Neural crest cell (in vitro differentiated cells): ENCODE data around the gene POU2F1. TPM values are rescaled to one million over a fixed set of nuclear protein-coding genes. Genes with fewer than 3 reads are reported as not detected.
A peak's percentile ranks its signal among the peaks of the same experiment; 100 is the strongest.

ENCODE experiments used
- DNase-seq: peaks from one replicate; pipeline ENCODE4 v3.0.0; 2021; ENCODE audit warnings: low read depth, mixed read lengths, low spot score
- H3K27ac Mint-ChIP-seq: one replicate; pipeline ENCODE4 v1.8.0; 2021; ENCODE audit warnings: mild to moderate bottlenecking, mixed read lengths; ENCODE audit not compliant: unreplicated experiment
- H3K27me3 Mint-ChIP-seq: 2 replicates; pipeline ENCODE4 v1.8.0; 2021; ENCODE audit warnings: low read depth, mild to moderate bottlenecking, mixed read lengths
- H3K36me3 Mint-ChIP-seq: 2 replicates; pipeline ENCODE4 v1.8.0; 2021; ENCODE audit warnings: low read depth, mild to moderate bottlenecking, mixed read lengths
- H3K4me1 Mint-ChIP-seq: 2 replicates; pipeline ENCODE4 v1.8.0; 2021; ENCODE audit warnings: mixed read lengths
- H3K4me3 Mint-ChIP-seq: one replicate; pipeline ENCODE4 v1.8.0; 2021; ENCODE audit warnings: mild to moderate bottlenecking, mixed read lengths
- H3K9me3 Mint-ChIP-seq: 2 replicates; pipeline ENCODE4 v1.8.0; 2021; ENCODE audit warnings: mixed read lengths
- CTCF ChIP-seq: fragments of 200-600 bp; sonication (generic); conservative IDR thresholded peaks from 2 replicates; pipeline ENCODE4 v1.5.0; 2021; ENCODE audit warnings: antibody characterized with exemption, mild to moderate bottlenecking
- total RNA-seq: library from RNA; stranded (reverse); gene quantifications from 2 replicates; pipeline ENCODE4 v1.2.1, GENCODE V29; 2021

POU2F1 gene
- total RNA-seq, 1 donor from 2014 or later, result 40.1 TPM

DNA sequence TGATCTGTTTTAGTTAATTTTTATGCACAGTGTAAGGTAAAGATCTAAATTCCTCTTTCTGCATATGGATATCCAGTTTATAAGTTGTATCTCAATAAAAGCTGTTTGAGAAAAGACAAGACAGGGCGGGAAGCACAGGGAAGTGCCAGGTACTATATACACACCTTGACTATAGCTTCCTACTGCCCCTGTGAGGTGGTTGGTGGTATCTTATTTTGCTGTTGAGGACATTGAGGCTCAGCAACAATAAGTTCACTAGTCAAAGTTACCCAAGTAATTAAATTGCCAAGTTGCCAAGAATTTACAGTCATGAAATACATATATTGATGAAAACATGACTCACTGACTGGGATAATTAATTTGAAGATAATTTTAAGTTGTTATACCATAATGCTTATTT is 188.5 kb downstream of the POU2F1 start:
- Mint-ChIP-seq H3K36me3 (peaks cover 8% of the 10 kb centered on the region), H3K9me3 (no peaks in the 10 kb centered on the region), H3K4me1 (peaks cover 9% of the 10 kb centered on the region), H3K27ac (no peak overlapping the region), H3K4me3 (no peak overlapping the region), H3K27me3 (no peaks in the 10 kb centered on the region)
- TF ChIP-seq CTCF, result peak; percentile 41
- no peak for DNase-seq

GRCh38 chr1:167412072-167412471 is 191.4 kb downstream of the POU2F1 start:
- Mint-ChIP-seq H3K27me3 (no peaks in the 10 kb centered on the region), H3K4me1 (peaks cover 8% of the 10 kb centered on the region), H3K4me3 (no peak overlapping the region), H3K9me3 (no peaks in the 10 kb centered on the region), H3K36me3 (peaks cover 8% of the 10 kb centered on the region), H3K27ac (no peak overlapping the region)
- TF ChIP-seq CTCF, result no peak
- DNase-seq, result no peak

- no peak for DNase-seq
- TF ChIP-seq CTCF, result no peak
- Mint-ChIP-seq H3K27ac (no peak overlapping the region), H3K4me3 (no peak overlapping the region), H3K4me1 (peaks cover 17% of the 10 kb centered on the region), H3K36me3 (peaks cover 8% of the 10 kb centered on the region), H3K27me3 (no peaks in the 10 kb centered on the region), H3K9me3 (no peaks in the 10 kb centered on the region)
Measured at GRCh38 chr1:167412920-167413319, 192.2 kb downstream of the POU2F1 start.

GRCh38 chr1:167413328-167413727 is 192.6 kb downstream of the POU2F1 start:
- H3K4me3 Mint-ChIP-seq, result no peak overlapping the region

DNA sequence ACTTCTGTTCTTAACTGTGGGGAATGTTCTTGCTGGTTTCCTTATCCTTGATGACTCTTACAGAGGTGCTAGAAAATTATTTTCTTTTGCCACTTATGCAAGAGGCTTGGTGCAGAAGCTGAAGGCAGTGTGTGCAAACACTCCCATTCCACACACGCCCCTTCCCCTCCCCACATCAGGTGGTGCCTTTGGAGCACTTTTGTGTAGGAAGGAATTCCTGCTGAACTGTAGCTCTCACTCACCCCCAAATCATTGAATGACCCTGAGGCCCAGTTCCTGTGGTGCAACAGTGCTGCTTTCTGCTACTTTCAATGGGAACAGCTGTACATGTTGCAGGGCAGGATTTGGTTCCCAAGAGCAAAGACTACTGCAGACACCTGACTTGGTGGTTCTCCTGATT is 195.8 kb downstream of the POU2F1 start:
- no peak overlapping the region for H3K27ac Mint-ChIP-seq
- peaks cover 8% of the 10 kb centered on the region for H3K36me3 Mint-ChIP-seq
- no peak for TF ChIP-seq CTCF
- no peaks in the 10 kb centered on the region for H3K27me3 Mint-ChIP-seq
- peaks cover 22% of the 10 kb centered on the region for H3K4me1 Mint-ChIP-seq
- H3K4me3 Mint-ChIP-seq, result no peak overlapping the region
- no peaks in the 10 kb centered on the region for H3K9me3 Mint-ChIP-seq
- no peak for DNase-seq

More at GRCh38 chr1:167413328-167413727, 192.6 kb downstream of the POU2F1 start:
- no peak overlapping the region for H3K27ac Mint-ChIP-seq
- no peak for DNase-seq
- H3K4me1 Mint-ChIP-seq, result peaks cover 21% of the 10 kb centered on the region
- TF ChIP-seq CTCF, result no peak
- H3K9me3 Mint-ChIP-seq, result no peaks in the 10 kb centered on the region
- peaks cover 8% of the 10 kb centered on the region for H3K36me3 Mint-ChIP-seq
- H3K27me3 Mint-ChIP-seq, result no peaks in the 10 kb centered on the region

GRCh38 chr1:167418391-167418790 is 197.7 kb downstream of the POU2F1 start:
- no peak overlapping the region for H3K4me3 Mint-ChIP-seq
- H3K4me1 Mint-ChIP-seq, result peaks cover 22% of the 10 kb centered on the region
- no peaks in the 10 kb centered on the region for H3K9me3 Mint-ChIP-seq
- H3K36me3 Mint-ChIP-seq, result peaks cover 3% of the 10 kb centered on the region
- TF ChIP-seq CTCF, result no peak
- no peak for DNase-seq
- H3K27me3 Mint-ChIP-seq, result no peaks in the 10 kb centered on the region
- no peak overlapping the region for H3K27ac Mint-ChIP-seq
